ENCODE results near the gene COL11A1. TPM values are rescaled to one million over a fixed set of nuclear protein-coding genes. Genes with fewer than 3 reads are reported as not detected.

The COL11A1 gene
- total RNA-seq, 1 experiment from 2014 or later = not detected

- POLR2A ChIA-PET (ENCODE audit: unreplicated experiment) = no interaction called here
- Histone ChIP-seq H3K9me2 (ENCODE audit: insufficient read depth) (no peaks in the 10 kb centered on the region), H3F3A (ENCODE audit: insufficient read depth, low read depth) (no peaks in the 10 kb centered on the region), H3K27ac (no peak overlapping the region), H4K20me1 (ENCODE audit: insufficient read depth) (no peaks in the 10 kb centered on the region), H3K4me1 (replicated peaks; ENCODE audit: insufficient read depth) (no peaks in the 10 kb centered on the region; the same call in 1 of the 2 replicates), H3K79me2 (ENCODE audit: low read depth) (no peaks in the 10 kb centered on the region), H3K9me3 (ENCODE audit: insufficient read depth, low read depth) (no peaks in the 10 kb centered on the region; the same call in 1 of the 2 replicates), H3K4me3 (no peak overlapping the region), H3K27me3 (ENCODE audit: insufficient read depth, low read depth) (no peaks in the 10 kb centered on the region), H2AFZ (no peak overlapping the region), H3K36me3 (ENCODE audit: low read depth) (no peaks in the 10 kb centered on the region), H3K4me2 (no peak overlapping the region)
- intact Hi-C loops (cut with micrococcal nuclease; ENCODE audit: unreplicated experiment) = no loop called here
- no TSS peak for BruUV-seq (replicated peaks)
- CTCF ChIA-PET = no interaction called here
- DNase-seq = no peak
- TF ChIP-seq EZH2 (IDR thresholded peaks at IDR 0.05; ENCODE audit: low read depth) = no peak
- TF ChIP-seq, protein P1, sequence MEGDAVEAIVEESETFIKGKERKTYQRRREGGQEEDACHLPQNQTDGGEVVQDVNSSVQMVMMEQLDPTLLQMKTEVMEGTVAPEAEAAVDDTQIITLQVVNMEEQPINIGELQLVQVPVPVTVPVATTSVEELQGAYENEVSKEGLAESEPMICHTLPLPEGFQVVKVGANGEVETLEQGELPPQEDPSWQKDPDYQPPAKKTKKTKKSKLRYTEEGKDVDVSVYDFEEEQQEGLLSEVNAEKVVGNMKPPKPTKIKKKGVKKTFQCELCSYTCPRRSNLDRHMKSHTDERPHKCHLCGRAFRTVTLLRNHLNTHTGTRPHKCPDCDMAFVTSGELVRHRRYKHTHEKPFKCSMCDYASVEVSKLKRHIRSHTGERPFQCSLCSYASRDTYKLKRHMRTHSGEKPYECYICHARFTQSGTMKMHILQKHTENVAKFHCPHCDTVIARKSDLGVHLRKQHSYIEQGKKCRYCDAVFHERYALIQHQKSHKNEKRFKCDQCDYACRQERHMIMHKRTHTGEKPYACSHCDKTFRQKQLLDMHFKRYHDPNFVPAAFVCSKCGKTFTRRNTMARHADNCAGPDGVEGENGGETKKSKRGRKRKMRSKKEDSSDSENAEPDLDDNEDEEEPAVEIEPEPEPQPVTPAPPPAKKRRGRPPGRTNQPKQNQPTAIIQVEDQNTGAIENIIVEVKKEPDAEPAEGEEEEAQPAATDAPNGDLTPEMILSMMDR (conservative IDR thresholded peaks at IDR 0.05) = no peak
Measured at GRCh38 chr1:102872526-102872925, 235.8 kb downstream of the COL11A1 start.

DNA sequence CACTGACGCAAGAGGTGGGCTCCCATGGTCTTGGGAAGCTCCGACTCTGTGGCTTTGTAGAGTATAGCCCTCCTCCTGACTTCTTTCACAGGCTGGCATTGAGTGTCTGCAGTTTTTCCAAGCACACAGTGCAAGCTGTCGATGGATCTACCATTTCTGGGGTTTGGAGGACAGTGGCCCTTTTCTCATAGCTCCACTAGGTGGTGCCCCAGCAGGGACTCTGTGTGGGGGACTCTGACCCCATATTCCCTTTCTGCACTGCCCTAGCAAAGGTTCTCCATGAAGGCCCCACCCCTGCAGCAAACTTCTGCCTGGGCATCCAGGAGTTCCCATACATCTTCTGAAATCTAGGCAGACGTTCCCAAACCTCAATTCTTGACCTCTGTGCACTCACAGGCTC lies 236.2 kb downstream of the COL11A1 start:
- H3K27ac ChIP-seq = no peak overlapping the region
- no peaks in the 10 kb centered on the region for H4K20me1 ChIP-seq (ENCODE audit: insufficient read depth)
- no peaks in the 10 kb centered on the region for H3F3A ChIP-seq (ENCODE audit: insufficient read depth, low read depth)
- TF ChIP-seq, protein P1 (conservative IDR thresholded peaks at IDR 0.05) = no peak
- TF ChIP-seq EZH2 (IDR thresholded peaks at IDR 0.05; ENCODE audit: low read depth) = no peak
- no peaks in the 10 kb centered on the region; the same call in 1 of the 2 replicates for H3K4me1 ChIP-seq (replicated peaks; ENCODE audit: insufficient read depth)
- intact Hi-C loops (cut with micrococcal nuclease; ENCODE audit: unreplicated experiment) = no loop called here
- POLR2A ChIA-PET (ENCODE audit: unreplicated experiment) = no interaction called here
- no TSS peak for BruUV-seq (replicated peaks)
- no peaks in the 10 kb centered on the region for H3K36me3 ChIP-seq (ENCODE audit: low read depth)
- no peaks in the 10 kb centered on the region for H3K79me2 ChIP-seq (ENCODE audit: low read depth)
- DNase-seq = no peak
- no peaks in the 10 kb centered on the region; the same call in 1 of the 2 replicates for H3K9me3 ChIP-seq (ENCODE audit: insufficient read depth, low read depth)
- no peaks in the 10 kb centered on the region for H3K9me2 ChIP-seq (ENCODE audit: insufficient read depth)
- no peaks in the 10 kb centered on the region for H3K27me3 ChIP-seq (ENCODE audit: insufficient read depth, low read depth)
- H3K4me3 ChIP-seq = no peak overlapping the region
- CTCF ChIA-PET = no interaction called here
- no peak overlapping the region for H3K4me2 ChIP-seq
- no peak overlapping the region for H2AFZ ChIP-seq

DNA sequence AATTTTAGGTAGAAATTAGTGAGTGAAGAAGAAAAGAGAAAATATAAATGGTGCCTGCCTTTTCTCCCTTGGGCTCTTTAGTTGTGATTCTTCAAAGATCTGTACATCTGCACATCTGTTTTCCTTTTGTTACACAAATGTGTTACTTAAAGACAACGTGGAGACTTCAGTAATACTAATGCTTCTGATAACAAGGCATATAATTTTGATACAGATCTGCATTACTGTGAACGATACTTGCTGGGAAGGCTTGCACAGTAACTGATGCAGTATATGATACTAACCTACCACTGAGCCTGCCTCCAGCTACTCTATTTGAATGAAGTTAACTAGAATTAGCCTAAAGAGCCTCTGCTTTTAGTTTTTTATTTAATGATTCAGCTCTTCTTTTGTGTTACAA lies 244.6 kb downstream of the COL11A1 start:
- Histone ChIP-seq H3K9me3 (ENCODE audit: insufficient read depth, low read depth) (no peaks in the 10 kb centered on the region), H4K20me1 (ENCODE audit: insufficient read depth) (no peaks in the 10 kb centered on the region), H3F3A (ENCODE audit: insufficient read depth, low read depth) (no peaks in the 10 kb centered on the region), H2AFZ (no peak overlapping the region), H3K36me3 (ENCODE audit: low read depth) (no peaks in the 10 kb centered on the region), H3K27ac (no peak overlapping the region), H3K9me2 (ENCODE audit: insufficient read depth) (no peaks in the 10 kb centered on the region), H3K27me3 (ENCODE audit: insufficient read depth, low read depth) (no peaks in the 10 kb centered on the region), H3K4me2 (no peak overlapping the region), H3K4me3 (no peak overlapping the region), H3K79me2 (ENCODE audit: low read depth) (no peaks in the 10 kb centered on the region), H3K4me1 (replicated peaks; ENCODE audit: insufficient read depth) (no peaks in the 10 kb centered on the region)
- ChIA-PET POLR2A (ENCODE audit: unreplicated experiment) (no interaction called here), CTCF (no interaction called here)
- intact Hi-C loops (cut with micrococcal nuclease; ENCODE audit: unreplicated experiment) = no loop called here
- DNase-seq = no peak
- no TSS peak for BruUV-seq (replicated peaks)
- TF ChIP-seq, protein P1 (conservative IDR thresholded peaks at IDR 0.05) = no peak
- TF ChIP-seq EZH2 (IDR thresholded peaks at IDR 0.05; ENCODE audit: low read depth) = no peak

All from PC-9 (cell line).